K562 (cell line): ENCODE measurements around the gene PCSK6. TPM values are rescaled to one million over a fixed set of nuclear protein-coding genes. Genes with fewer than 3 reads are reported as not detected.

Source experiments
- ATAC-seq: fragments of 200-7000 bp; cut with Tn5 transposase; 3 replicates; pipeline ENCODE4 v1.9.1; 2020; ENCODE audit warnings: moderate library complexity
- BruUV-seq: library from RNA; stranded (reverse); fragments of 400-500 nt; replicated peaks from 2 replicates; lab custom pipeline; 2021; lab: Mats Ljungman, UMichigan
- CTCF ChIA-PET: fragments of 300-600 bp; formaldehyde crosslinking; extraction: SDS; loops from one replicate; lab custom pipeline; 2021; ENCODE audit warnings: low intra/inter-chr PET ratio; lab: Yijun Ruan, JAX
- POLR2A ChIA-PET: fragments of 300-600, 350-650 bp; sonication (Branson Sonifier 250); formaldehyde crosslinking; extraction: SDS; loops from one replicate; lab custom pipeline; 2021; ENCODE audit warnings: antibody characterized with exemption, inconsistent platforms; lab: Yijun Ruan, JAX
- DNase-seq, 4 experiments: peaks; one replicate each; pipeline versions ENCODE4 v3.0.0 to v3.0.0-alpha.2; 2011 to 2018; ENCODE audit warnings: low spot score in 3 of 4, mixed read lengths in 3 of 4; ENCODE audit errors: extremely low read depth in 1 of 4
- FAIRE-seq: peaks from 2 replicates; lab custom pipeline; 2011; peaks lifted over from hg19 to GRCh38; lab: Jason Lieb, UNC
- H2AFZ ChIP-seq: 2 replicates; pipeline ENCODE4 v1.6.0; 2011; ENCODE audit warnings: low read depth, low read length, control low read depth, inconsistent platforms
- H3K27ac ChIP-seq: fragments of 200-600 bp; 3 replicates; pipeline ENCODE4 v1.8.0; 2011; ENCODE audit warnings: low read depth, mild to moderate bottlenecking, control low read depth, inconsistent platforms, low read length, moderate library complexity, mixed read lengths; ENCODE audit errors: extremely low read depth
- H3K27me3 ChIP-seq, 2 experiments: fragments of 300-600 bp in 1 of 2; 2 replicates in 1 of 2; 3 replicates in 1 of 2; pipeline versions ENCODE4 v1.6.0 to v1.8.0; 2011; ENCODE audit warnings: inconsistent platforms in 2 of 2, low read length in 2 of 2, mild to moderate bottlenecking in 1 of 2, mixed read lengths in 1 of 2, moderate library complexity in 1 of 2; ENCODE audit not compliant: control insufficient read depth in 2 of 2, insufficient read depth in 2 of 2
- H3K36me3 ChIP-seq: fragments of 300-600 bp; 3 replicates; pipeline ENCODE4 v1.8.0; 2011; ENCODE audit warnings: mild to moderate bottlenecking, low read length, inconsistent platforms; ENCODE audit not compliant: control insufficient read depth, insufficient read depth
- H3K4me1 ChIP-seq, 2 experiments: fragments of 200-600 bp in 1 of 2; replicated peaks in 1 of 2; 2 replicates in 1 of 2; 3 replicates in 1 of 2; pipeline versions ENCODE4 v1.5.1 to v1.8.0; 2011; ENCODE audit warnings: inconsistent platforms in 2 of 2, low read length in 2 of 2, mild to moderate bottlenecking in 1 of 2, mixed read lengths in 1 of 2, moderate library complexity in 1 of 2; ENCODE audit not compliant: control insufficient read depth in 2 of 2, insufficient read depth in 2 of 2
- H3K4me2 ChIP-seq: 2 replicates; pipeline ENCODE4 v1.6.1; 2011; ENCODE audit warnings: low read length, control low read depth, inconsistent platforms, mixed read lengths; ENCODE audit not compliant: insufficient read depth
- H3K4me3 ChIP-seq: fragments of 200-600 bp; sonication (generic), shearing (Covaris generic); 2 replicates; pipeline ENCODE4 v1.5.1; 2016; ENCODE audit warnings: control low read depth, inconsistent platforms
- H3K79me2 ChIP-seq: fragments of 200-600 bp; 3 replicates; pipeline ENCODE4 v1.8.0; 2011; ENCODE audit warnings: low read length, inconsistent platforms; ENCODE audit not compliant: control insufficient read depth, insufficient read depth
- H3K9ac ChIP-seq, 2 experiments: 2 replicates each; pipeline versions ENCODE4 v1.6.0 to v1.6.1; 2011; ENCODE audit warnings: low read depth in 2 of 2, low read length in 2 of 2, control low read depth in 1 of 2, inconsistent platforms in 1 of 2, mild to moderate bottlenecking in 1 of 2, mixed read lengths in 1 of 2; ENCODE audit not compliant: insufficient read depth in 1 of 2
- H3K9me1 ChIP-seq: one replicate; pipeline ENCODE4 v1.6.0; 2011; ENCODE audit warnings: inconsistent platforms, mild to moderate bottlenecking, low read length, moderate library complexity; ENCODE audit not compliant: control insufficient read depth, insufficient read depth
- H3K9me3 ChIP-seq: replicated peaks from 2 replicates; pipeline ENCODE4 v1.5.1; 2011; ENCODE audit warnings: low read depth, low read length, inconsistent platforms; ENCODE audit not compliant: control insufficient read depth, insufficient read depth
- H4K20me1 ChIP-seq: replicated peaks from 2 replicates; pipeline ENCODE4 v1.6.1; 2011; ENCODE audit warnings: low read length, inconsistent platforms, mixed read lengths; ENCODE audit not compliant: control insufficient read depth, insufficient read depth
- BCL6 ChIP-seq: fragments of 250-450 bp; sonication (Bioruptor Pico); IDR thresholded peaks from 2 replicates; pipeline ENCODE4 v1.4.0; 2020
- ETV6 ChIP-seq, 3 experiments: fragments of 150-350 bp in 1 of 3; sonication (generic) in 1 of 3; formaldehyde crosslinking in 1 of 3; IDR thresholded peaks; 2 replicates each; pipeline versions ENCODE4 v1.6.1 to v1.8.0; 2014 to 2022; ENCODE audit warnings: borderline replicate concordance in 2 of 3, low read depth in 2 of 3, antibody characterized with exemption in 1 of 3, low read length in 1 of 3, mild to moderate bottlenecking in 1 of 3, missing genetic modification reagents in 1 of 3
- NCOA6 ChIP-seq: fragments of 450-650 bp; IDR thresholded peaks from 2 replicates; pipeline ENCODE4 v1.6.1; 2017; ENCODE audit warnings: mild to moderate bottlenecking
- PHF8 ChIP-seq: fragments of 200-600 bp; sonication (generic); IDR thresholded peaks from 2 replicates; pipeline ENCODE4 v1.6.1; 2012; ENCODE audit warnings: mixed run types, mild to moderate bottlenecking, inconsistent platforms, low read length, moderate library complexity, borderline replicate concordance
- WGBS: fragments of 100-300 bp; shearing (Covaris generic); methylation state at CpG from one replicate; pipeline ENCODE4 v1.1.6; 2016; ENCODE audit warnings: low coverage, mixed read lengths; ENCODE audit not compliant: insufficient coverage; ENCODE audit errors: missing lambda C conversion rate; 5-methylcytosine and 5-hydroxymethylcytosine counted together
- in situ Hi-C: fragments of 300-500 bp; cut with MboI; formaldehyde crosslinking; loops from 4 replicates; pipeline ENCODE4 v1.15.0; 2018; ENCODE audit warnings: inconsistent platforms, mixed read lengths
- intact Hi-C: fragments of 100-400 bp; cut with micrococcal nuclease; formaldehyde crosslinking; loops from 2 replicates; pipeline ENCODE4 v1.14.2; 2022
- polyA plus RNA-seq, 8 experiments: library from polyadenylated mRNA; depleted of rRNA in 4 of 8; stranded (reverse) in 5 of 8; unstranded in 3 of 8; fragments of >200 nt; fragmentation: Nextera tagmentation in 2 of 8; fragmentation: Illumina TruSeq in 1 of 8; extraction: Ambion mirVana in 2 of 8; extraction: Trizol in 1 of 8; gene quantifications; 2 replicates each; pipeline versions ENCODE4 v1.2.1 to v1.2.3, GENCODE V29; 2011 to 2014; ENCODE audit warnings: inconsistent platforms in 1 of 8, missing spikeins in 1 of 8
- total RNA-seq, 7 experiments: library from RNA; depleted of rRNA in 6 of 7; stranded (reverse); fragments of >200 nt in 6 of 7; fragmentation: Illumina TruSeq in 2 of 7; extraction: Trizol in 2 of 7; gene quantifications; 2 replicates each; pipeline versions ENCODE4 v1.2.1 to v1.2.3, GENCODE V29; 2011 to 2021; ENCODE audit warnings: low replicate concordance in 1 of 7
- TF ChIP-seq, protein P1 (sequence below): fragments of 250-450 bp; sonication (Bioruptor Pico); IDR thresholded peaks from 2 replicates; pipeline ENCODE4 v1.8.0; 2021; ENCODE audit warnings: moderate library complexity, mild to moderate bottlenecking, inconsistent platforms
- TF ChIP-seq, protein P2 (sequence below): IDR thresholded peaks from 2 replicates; pipeline ENCODE4 v1.6.1; 2011; ENCODE audit not compliant: insufficient read length; ENCODE audit errors: extremely low read depth

The PCSK6 gene
- total and polyA plus RNA-seq, 9 of the 15 experiments (the other 6 are each of a cell fraction or from before 2014, with no cell fraction given): 2.2 to 32.6 (median 14.5) TPM

DNA sequence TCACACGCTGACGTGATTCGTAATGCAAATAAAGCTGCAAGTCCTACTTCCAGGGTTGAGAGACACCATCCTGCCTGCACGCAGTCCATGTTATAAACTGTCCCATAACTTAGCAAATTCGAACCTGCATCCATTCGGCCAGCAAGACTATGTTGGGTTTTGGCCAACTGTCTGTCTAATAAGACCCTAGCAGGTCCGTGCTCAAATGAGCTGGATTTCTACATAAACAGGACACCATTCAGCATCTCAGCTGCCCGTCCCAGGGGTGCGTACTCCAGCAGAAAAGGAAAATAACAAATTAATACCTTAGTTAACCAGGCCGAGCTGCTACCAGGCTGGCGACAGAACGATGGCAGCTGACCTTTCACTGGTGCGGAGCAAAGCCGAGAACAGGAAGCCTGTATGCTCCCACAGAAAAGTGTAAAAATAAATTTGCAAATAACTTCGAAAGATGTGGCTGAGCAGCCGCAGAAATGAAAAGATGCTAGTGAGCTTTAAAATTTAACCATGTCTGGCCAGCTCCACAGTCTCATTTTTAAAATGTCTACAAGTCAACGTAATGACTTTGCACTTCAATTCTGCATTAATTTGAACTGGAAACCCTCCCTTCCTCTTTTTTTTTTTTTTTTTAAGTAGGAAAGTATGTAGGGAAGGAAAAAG, 97.4 kb downstream of the PCSK6 start:
- BruUV-seq: no TSS peak
- H3K4me2 ChIP-seq: no peak overlapping the region
- H4K20me1 ChIP-seq: peaks cover 2% of the 10 kb centered on the region
- TF ChIP-seq PHF8: no peak
- TF ChIP-seq, protein P1, sequence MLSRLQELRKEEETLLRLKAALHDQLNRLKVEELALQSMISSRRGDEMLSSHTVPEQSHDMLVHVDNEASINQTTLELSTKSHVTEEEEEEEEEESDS (CRISPR knock-in tag): no peak
- TF ChIP-seq BCL6 (CRISPR knock-in tag): no peak
- no peak for TF ChIP-seq NCOA6
- TF ChIP-seq, protein P2, sequence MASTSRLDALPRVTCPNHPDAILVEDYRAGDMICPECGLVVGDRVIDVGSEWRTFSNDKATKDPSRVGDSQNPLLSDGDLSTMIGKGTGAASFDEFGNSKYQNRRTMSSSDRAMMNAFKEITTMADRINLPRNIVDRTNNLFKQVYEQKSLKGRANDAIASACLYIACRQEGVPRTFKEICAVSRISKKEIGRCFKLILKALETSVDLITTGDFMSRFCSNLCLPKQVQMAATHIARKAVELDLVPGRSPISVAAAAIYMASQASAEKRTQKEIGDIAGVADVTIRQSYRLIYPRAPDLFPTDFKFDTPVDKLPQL: no peak
- no peak for TF ChIP-seq ETV6 (IDR thresholded peaks at IDR 0.05; ENCODE audit: borderline replicate concordance in 1 of 2, low read depth in 2 of 2, low read length in 1 of 2)
- no peak for TF ChIP-seq ETV6 (CRISPR knock-in tag; IDR thresholded peaks at IDR 0.05; ENCODE audit: borderline replicate concordance)
- no peaks in the 10 kb centered on the region for H3K4me1 ChIP-seq
- ChIA-PET CTCF (no interaction called here), POLR2A (interaction anchor here (0.5 to 0.8 kb wide), 2 partner anchors 57 to 108 kb away, joined by 5 to 6 read pairs; no protein-coding TSS in a partner anchor)
- H3K9me3 ChIP-seq: no peaks in the 10 kb centered on the region
- 56% methylated on average over 17 of the region's 17 CpGs for WGBS
- no peak overlapping the region for H2AFZ ChIP-seq
- intact Hi-C loops: no loop called here
- in situ Hi-C loops: no loop called here
- DNase-seq: no peak
- no peaks in the 10 kb centered on the region for H3K9me1 ChIP-seq
- ATAC-seq: no peak
- no peak overlapping the region for H3K4me3 ChIP-seq
- H3K79me2 ChIP-seq: no peaks in the 10 kb centered on the region
- FAIRE-seq: no peak
- no peak overlapping the region for H3K27ac ChIP-seq
- H3K27me3 ChIP-seq: peaks cover 0 to 28% of the 10 kb centered on the region in 2 experiments; a peak in 2 of 5 replicates
- no peak overlapping the region for H3K9ac ChIP-seq
- H3K36me3 ChIP-seq: peaks cover 23% of the 10 kb centered on the region; the same call in 1 of the 3 replicates
